ENCODE measurements around the gene NSG1. TPM values are rescaled to one million over a fixed set of nuclear protein-coding genes. Genes with fewer than 3 reads are reported as not detected.
A peak's percentile ranks its signal among the peaks of the same experiment; 100 is the strongest.
"Not testable (repeated sequence)": the region's sequence is repeated elsewhere in the genome, so short reads cannot be mapped to it uniquely, and the experiment has no call there.

Gene NSG1
- total and polyA plus RNA-seq, 2 of the 13 experiments (the other 11 are each of a cell fraction or from before 2014, with no cell fraction given): not detected

DNA sequence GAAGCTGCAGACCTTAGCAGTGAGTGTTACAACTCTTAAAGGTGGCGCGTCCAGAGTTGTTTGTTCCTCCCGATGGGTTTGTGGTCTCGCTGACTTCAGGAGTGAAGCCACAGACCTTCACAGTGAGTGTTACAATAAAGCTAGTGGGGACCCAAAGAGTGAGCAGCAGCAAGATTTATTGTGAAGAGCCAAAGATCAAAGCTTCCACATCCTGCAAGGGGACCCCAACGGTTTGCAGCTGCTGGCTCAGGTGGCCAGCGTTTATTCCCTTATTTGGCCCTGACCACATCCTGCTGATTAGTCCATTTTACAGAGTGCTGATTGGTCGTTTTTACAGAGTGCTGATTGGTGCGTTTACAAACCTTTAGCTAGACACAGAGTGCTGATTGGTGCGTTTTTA, 38.3 kb upstream of the NSG1 start:
- CTCF ChIA-PET (ENCODE audit: low intra/inter-chr PET ratio, low total read pairs): not testable (repeated sequence)
- 45% methylated on average over 9 of the region's 9 CpGs for whole genome bisulfite sequencing (ENCODE audit: low lambda C conversion rate)

GRCh38 chr4:4349867-4350266, 37.0 kb upstream of the NSG1 start:
- H3K4me1 ChIP-seq (ENCODE audit: insufficient read depth, low read length): peaks cover 6% of the 10 kb centered on the region; the same call in 1 of the 2 replicates
- ATAC-seq (no peak), DNase-seq (ENCODE audit: low spot score) (no peak), FAIRE-seq (peak; percentile 12)
- no peak overlapping the region for H3K4me3 ChIP-seq (replicated peaks in 1 of 3; ENCODE audit: insufficient read depth in 1 of 3, low read depth in 2 of 3, low read length in 3 of 3)
- no peaks in the 10 kb centered on the region for H3K79me2 ChIP-seq (ENCODE audit: insufficient read depth, low read length)
- BruUV-seq (replicated peaks): no TSS peak
- no peak overlapping the region for H3K27ac ChIP-seq (ENCODE audit: extremely low read length, insufficient read depth, low read length)
- no peaks in the 10 kb centered on the region for H3K9me3 ChIP-seq (ENCODE audit: low read length)
- no peak overlapping the region for H3K9ac ChIP-seq (ENCODE audit: insufficient read depth, low read depth, low read length)
- intact Hi-C loops (cut with micrococcal nuclease; ENCODE audit: unreplicated experiment): no loop called here
- in situ Hi-C loops (cut with HindIII; ENCODE audit: extremely low pct_ligation_motif_present, low pct_unique_long_range_greater_than_20kb): no loop called here
- H4K20me1 ChIP-seq (ENCODE audit: insufficient read depth, low read length): no peaks in the 10 kb centered on the region; the same call in 1 of the 2 replicates
- TF ChIP-seq BRCA1 (CRISPR knock-in tag; IDR thresholded peaks at IDR 0.05): no peak
- TF ChIP-seq, protein P1, sequence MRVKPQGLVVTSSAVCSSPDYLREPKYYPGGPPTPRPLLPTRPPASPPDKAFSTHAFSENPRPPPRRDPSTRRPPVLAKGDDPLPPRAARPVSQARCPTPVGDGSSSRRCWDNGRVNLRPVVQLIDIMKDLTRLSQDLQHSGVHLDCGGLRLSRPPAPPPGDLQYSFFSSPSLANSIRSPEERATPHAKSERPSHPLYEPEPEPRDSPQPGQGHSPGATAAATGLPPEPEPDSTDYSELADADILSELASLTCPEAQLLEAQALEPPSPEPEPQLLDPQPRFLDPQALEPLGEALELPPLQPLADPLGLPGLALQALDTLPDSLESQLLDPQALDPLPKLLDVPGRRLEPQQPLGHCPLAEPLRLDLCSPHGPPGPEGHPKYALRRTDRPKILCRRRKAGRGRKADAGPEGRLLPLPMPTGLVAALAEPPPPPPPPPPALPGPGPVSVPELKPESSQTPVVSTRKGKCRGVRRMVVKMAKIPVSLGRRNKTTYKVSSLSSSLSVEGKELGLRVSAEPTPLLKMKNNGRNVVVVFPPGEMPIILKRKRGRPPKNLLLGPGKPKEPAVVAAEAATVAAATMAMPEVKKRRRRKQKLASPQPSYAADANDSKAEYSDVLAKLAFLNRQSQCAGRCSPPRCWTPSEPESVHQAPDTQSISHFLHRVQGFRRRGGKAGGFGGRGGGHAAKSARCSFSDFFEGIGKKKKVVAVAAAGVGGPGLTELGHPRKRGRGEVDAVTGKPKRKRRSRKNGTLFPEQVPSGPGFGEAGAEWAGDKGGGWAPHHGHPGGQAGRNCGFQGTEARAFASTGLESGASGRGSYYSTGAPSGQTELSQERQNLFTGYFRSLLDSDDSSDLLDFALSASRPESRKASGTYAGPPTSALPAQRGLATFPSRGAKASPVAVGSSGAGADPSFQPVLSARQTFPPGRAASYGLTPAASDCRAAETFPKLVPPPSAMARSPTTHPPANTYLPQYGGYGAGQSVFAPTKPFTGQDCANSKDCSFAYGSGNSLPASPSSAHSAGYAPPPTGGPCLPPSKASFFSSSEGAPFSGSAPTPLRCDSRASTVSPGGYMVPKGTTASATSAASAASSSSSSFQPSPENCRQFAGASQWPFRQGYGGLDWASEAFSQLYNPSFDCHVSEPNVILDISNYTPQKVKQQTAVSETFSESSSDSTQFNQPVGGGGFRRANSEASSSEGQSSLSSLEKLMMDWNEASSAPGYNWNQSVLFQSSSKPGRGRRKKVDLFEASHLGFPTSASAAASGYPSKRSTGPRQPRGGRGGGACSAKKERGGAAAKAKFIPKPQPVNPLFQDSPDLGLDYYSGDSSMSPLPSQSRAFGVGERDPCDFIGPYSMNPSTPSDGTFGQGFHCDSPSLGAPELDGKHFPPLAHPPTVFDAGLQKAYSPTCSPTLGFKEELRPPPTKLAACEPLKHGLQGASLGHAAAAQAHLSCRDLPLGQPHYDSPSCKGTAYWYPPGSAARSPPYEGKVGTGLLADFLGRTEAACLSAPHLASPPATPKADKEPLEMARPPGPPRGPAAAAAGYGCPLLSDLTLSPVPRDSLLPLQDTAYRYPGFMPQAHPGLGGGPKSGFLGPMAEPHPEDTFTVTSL (CRISPR knock-in tag; IDR thresholded peaks at IDR 0.05; ENCODE audit: borderline replicate concordance): no peak
- no peak for TF ChIP-seq RFXAP (CRISPR knock-in tag; IDR thresholded peaks at IDR 0.05; ENCODE audit: borderline replicate concordance)
- 63% methylated on average over 3 of the region's 3 CpGs for WGBS (ENCODE audit: low lambda C conversion rate)
- no peaks in the 10 kb centered on the region for H3K36me3 ChIP-seq (replicated peaks in 1 of 2; ENCODE audit: control insufficient read depth in 1 of 2, insufficient read depth in 2 of 2, low read length in 2 of 2)
- POLR2A ChIA-PET: no interaction called here
- peaks cover 0 to 6% of the 10 kb centered on the region in 2 experiments; a peak in 1 of 5 replicates for H3K27me3 ChIP-seq (ENCODE audit: control insufficient read depth in 1 of 2, insufficient read depth in 2 of 2, low read length in 2 of 2)
- H3K4me2 ChIP-seq (ENCODE audit: low read depth, low read length): no peak overlapping the region
- H2AFZ ChIP-seq (ENCODE audit: low read length): no peak overlapping the region
- CTCF ChIA-PET (ENCODE audit: low intra/inter-chr PET ratio, low total read pairs): no interaction called here

More for the DNA sequence above, 38.3 kb upstream of the NSG1 start:
- ATAC-seq; H2AFZ ChIP-seq (ENCODE audit: low read length); H3K4me3 ChIP-seq (replicated peaks in 1 of 3; ENCODE audit: insufficient read depth in 1 of 3, low read depth in 2 of 3, low read length in 3 of 3); POLR2A ChIA-PET; DNase-seq (ENCODE audit: low spot score); BruUV-seq (replicated peaks); intact Hi-C loops (cut with micrococcal nuclease; ENCODE audit: unreplicated experiment); H3K4me2 ChIP-seq (ENCODE audit: low read depth, low read length); FAIRE-seq; H3K9me3 ChIP-seq (ENCODE audit: low read length); H3K79me2 ChIP-seq (ENCODE audit: insufficient read depth, low read length); H3K36me3 ChIP-seq (replicated peaks in 1 of 2; ENCODE audit: control insufficient read depth in 1 of 2, insufficient read depth in 2 of 2, low read length in 2 of 2); H3K4me1 ChIP-seq (ENCODE audit: insufficient read depth, low read length); H4K20me1 ChIP-seq (ENCODE audit: insufficient read depth, low read length); H3K27ac ChIP-seq (ENCODE audit: extremely low read length, insufficient read depth, low read length); H3K9ac ChIP-seq (ENCODE audit: insufficient read depth, low read depth, low read length); in situ Hi-C loops (cut with HindIII; ENCODE audit: extremely low pct_ligation_motif_present, low pct_unique_long_range_greater_than_20kb); H3K27me3 ChIP-seq (ENCODE audit: control insufficient read depth in 1 of 2, insufficient read depth in 2 of 2, low read length in 2 of 2): not testable (repeated sequence)
- TF ChIP-seq MAFF (IDR thresholded peaks at IDR 0.05; ENCODE audit: low read depth, low read length): peak; percentile 41
- TF ChIP-seq MAFK (conservative IDR thresholded peaks at IDR 0.05 in 1 of 2, IDR thresholded peaks at IDR 0.05 in 1 of 2; ENCODE audit: low read length in 2 of 2): peak in 1 of 2 experiments; percentile 48; a peak in 3 of 4 replicates
- peak; percentile 67; the same call in 1 of the 2 replicates for TF ChIP-seq SRF (IDR thresholded peaks at IDR 0.05; ENCODE audit: low read depth, low read length)

Data from HepG2 (cell line).